Breast epithelium (tissue), 4 donors: Measurements from ENCODE around the gene INAFM1. TPM values are rescaled to one million over a fixed set of nuclear protein-coding genes. Genes with fewer than 3 reads are reported as not detected.

Experiments
- DNase-seq, 2 donors: peaks; one replicate each; pipeline ENCODE4 v3.0.0-alpha.2; 2019; ENCODE audit warnings: low spot score in 2 of 2
- H3K27ac ChIP-seq, 2 donors: fragments of 200-600 bp; sonication (generic) in 1 of 2; one replicate each; pipeline ENCODE4 v1.5.1; 2016 to 2019; ENCODE audit warnings: mild to moderate bottlenecking in 1 of 2
- H3K27me3 ChIP-seq, 2 donors: fragments of 200-600 bp; sonication (generic) in 1 of 2; one replicate each; pipeline versions ENCODE4 v1.5.1 to v1.6.0; 2017 to 2019; ENCODE audit warnings: control low read depth in 1 of 2, mild to moderate bottlenecking in 1 of 2
- H3K36me3 ChIP-seq: fragments of 200-600 bp; one replicate; pipeline ENCODE4 v1.5.1; 2019
- H3K4me1 ChIP-seq, 2 donors: fragments of 200-600 bp; sonication (generic); one replicate each; pipeline ENCODE4 v1.5.1; 2016 to 2019; ENCODE audit warnings: control low read depth in 1 of 2
- H3K4me3 ChIP-seq, 3 donors: fragments of 200-600 bp; sonication (generic); 1 replicate in 2 of 3; 2 replicates in 1 of 3; pipeline ENCODE4 v1.5.1; 2016 to 2019; ENCODE audit warnings: mild to moderate bottlenecking in 3 of 3, moderate library complexity in 2 of 3
- H3K9me3 ChIP-seq, 2 donors: fragments of 200-600 bp; sonication (generic) in 1 of 2; one replicate each; pipeline ENCODE4 v1.5.1; 2016 to 2019; ENCODE audit warnings: control low read depth in 1 of 2
- CTCF ChIP-seq, 3 donors: fragments of 450-650 bp; IDR thresholded peaks; one replicate each; pipeline ENCODE4 v1.5.1; 2016 to 2017; ENCODE audit warnings: antibody characterized with exemption in 3 of 3, mild to moderate bottlenecking in 3 of 3, moderate library complexity in 3 of 3
- POLR2A ChIP-seq: fragments of 450-650 bp; IDR thresholded peaks from one replicate; pipeline ENCODE4 v1.6.1; 2016; ENCODE audit warnings: antibody characterized with exemption, mild to moderate bottlenecking, moderate library complexity
- POLR2AphosphoS5 ChIP-seq, 3 donors: sonication (generic); formaldehyde crosslinking; IDR thresholded peaks; one replicate each; pipeline ENCODE4 v1.6.1; 2017; ENCODE audit warnings: antibody characterized with exemption in 3 of 3
- intact Hi-C: fragments of 100-400 bp; cut with DNase I; formaldehyde crosslinking; loops from one replicate; pipeline ENCODE4 v1.15.1; 2023; ENCODE audit warnings: low total_unique reads
- total RNA-seq, 3 donors: library from RNA; depleted of rRNA; stranded (reverse); fragments of >200 nt; gene quantifications; one replicate each; pipeline ENCODE4 v1.1.0, GENCODE V29; 2016

The INAFM1 gene
- total RNA-seq, 3 donors from 2014 or later, result 5.3 to 10.5 (median 7.2) TPM

- Histone ChIP-seq H3K27ac (no peak overlapping the region), H3K9me3 (no peaks in the 10 kb centered on the region), H3K27me3 (no peaks in the 10 kb centered on the region), H3K4me1 (peaks cover 0 to under 1% of the 10 kb centered on the region in 2 donors), H3K4me3 (no peak overlapping the region), H3K36me3 (no peaks in the 10 kb centered on the region)
- intact Hi-C loops, result no loop called here
- TF ChIP-seq POLR2A, result no peak
- no peak for TF ChIP-seq CTCF (IDR thresholded peaks at IDR 0.05)
- TF ChIP-seq POLR2AphosphoS5 (IDR thresholded peaks at IDR 0.05), result no peak
- no peak for DNase-seq
Observed at GRCh38 chr19:47236072-47236675, 38.5 kb upstream of the INAFM1 start.

GRCh38 chr19:47239152-47239551, 35.5 kb upstream of the INAFM1 start:
- H3K27ac ChIP-seq, result peak overlapping the region in 1 of 2 donors; percentile 17
- TF ChIP-seq CTCF (IDR thresholded peaks at IDR 0.05), result no peak
- TF ChIP-seq POLR2AphosphoS5 (IDR thresholded peaks at IDR 0.05), result no peak
- TF ChIP-seq POLR2A, result no peak

GRCh38 chr19:47239610-47240296, 34.9 kb upstream of the INAFM1 start:
- peak overlapping the region in 2 of 3 donors; percentile 43 to 62 for H3K4me3 ChIP-seq
- DNase-seq, result peak in 1 of 2 donors; percentile 48
- H3K4me1 ChIP-seq, result peaks cover 0 to 20% of the 10 kb centered on the region in 2 donors
- H3K27me3 ChIP-seq, result no peaks in the 10 kb centered on the region
- TF ChIP-seq POLR2A (no peak), POLR2AphosphoS5 (IDR thresholded peaks at IDR 0.05) (no peak), CTCF (IDR thresholded peaks at IDR 0.05) (no peak)
- H3K27ac ChIP-seq, result peak overlapping the region in 1 of 2 donors; percentile 17
- no peaks in the 10 kb centered on the region for H3K36me3 ChIP-seq
- intact Hi-C loops, result no loop called here
- H3K9me3 ChIP-seq, result no peaks in the 10 kb centered on the region

More at GRCh38 chr19:47239152-47239551, 35.5 kb upstream of the INAFM1 start:
- H3K4me1 ChIP-seq, result peaks cover 0 to 17% of the 10 kb centered on the region in 2 donors
- H3K36me3 ChIP-seq, result no peaks in the 10 kb centered on the region
- DNase-seq, result no peak
- H3K4me3 ChIP-seq, result peak overlapping the region in 2 of 3 donors; percentile 43 to 62
- H3K27me3 ChIP-seq, result no peaks in the 10 kb centered on the region
- H3K9me3 ChIP-seq, result no peaks in the 10 kb centered on the region
- intact Hi-C loops, result no loop called here

GRCh38 chr19:47240556-47240955, 34.1 kb upstream of the INAFM1 start:
- Histone ChIP-seq H3K27ac (no peak overlapping the region), H3K27me3 (no peaks in the 10 kb centered on the region), H3K36me3 (no peaks in the 10 kb centered on the region), H3K9me3 (no peaks in the 10 kb centered on the region), H3K4me3 (peak overlapping the region in 1 of 3 donors; percentile 51), H3K4me1 (peaks cover 0 to 20% of the 10 kb centered on the region in 2 donors)
- no peak for DNase-seq
- intact Hi-C loops, result no loop called here
- no peak for TF ChIP-seq CTCF (IDR thresholded peaks at IDR 0.05)
